Stomach (tissue), 9 donors: ENCODE data around the gene BBS1. TPM values are rescaled to one million over a fixed set of nuclear protein-coding genes. Genes with fewer than 3 reads are reported as not detected.

Source experiments
- DNase-seq, 2 donors: peaks; one replicate each; pipeline versions ENCODE4 v3.0.0 to v3.0.0-alpha.2; 2013 to 2019
- H3K27ac ChIP-seq, 5 donors: fragments of 200-600 bp in 4 of 5; sonication (generic) in 4 of 5; one replicate each; pipeline ENCODE4 v1.5.1; 2013 to 2019; ENCODE audit warnings: mild to moderate bottlenecking in 1 of 5, moderate library complexity in 1 of 5
- H3K27me3 ChIP-seq, 3 donors: fragments of 200-600 bp; sonication (generic); one replicate each; pipeline ENCODE4 v1.5.1; 2017 to 2019; ENCODE audit warnings: mixed run types in 1 of 3
- H3K36me3 ChIP-seq, 4 donors: fragments of 200-600 bp; sonication (generic); 1 replicate in 3 of 4; 2 replicates in 1 of 4; pipeline ENCODE4 v1.5.1; 2016 to 2019
- H3K4me1 ChIP-seq, 4 donors: fragments of 200-600 bp; sonication (generic); one replicate each; pipeline ENCODE4 v1.5.1; 2016 to 2019
- H3K4me3 ChIP-seq, 4 donors: fragments of 200-600 bp; sonication (generic) in 3 of 4; one replicate each; pipeline ENCODE4 v1.5.1; 2016 to 2019; ENCODE audit warnings: mild to moderate bottlenecking in 1 of 4
- H3K9me3 ChIP-seq, 4 donors: fragments of 200-600 bp; sonication (generic); one replicate each; pipeline ENCODE4 v1.5.1; 2016 to 2019
- CTCF ChIP-seq, 7 experiments: fragments of 450-650 bp in 4 of 7; fragments of 200-600 bp in 3 of 7; sonication (generic) in 3 of 7; IDR thresholded peaks; one replicate each; pipeline ENCODE4 v1.5.1; 2016 to 2019; ENCODE audit warnings: antibody characterized with exemption in 7 of 7, control low read depth in 2 of 7, mild to moderate bottlenecking in 1 of 7
- EP300 ChIP-seq: sonication (generic); formaldehyde crosslinking; IDR thresholded peaks from one replicate; pipeline ENCODE4 v1.6.1; 2017; ENCODE audit warnings: antibody characterized with exemption
- POLR2A ChIP-seq, 4 donors: fragments of 450-650 bp; IDR thresholded peaks; one replicate each; pipeline ENCODE4 v1.6.1; 2016; ENCODE audit warnings: antibody characterized with exemption in 4 of 4, control low read depth in 2 of 4, mild to moderate bottlenecking in 1 of 4, moderate library complexity in 1 of 4
- POLR2AphosphoS5 ChIP-seq, 3 donors: sonication (generic); formaldehyde crosslinking; IDR thresholded peaks; one replicate each; pipeline ENCODE4 v1.6.1; 2016; ENCODE audit warnings: antibody characterized with exemption in 3 of 3
- WGBS, 5 donors: extraction: QIAGEN DNeasy Blood & Tissue Kit in 3 of 5; methylation state at CpG; one replicate each; pipeline versions ENCODE4 v1.1.5 to v1.1.7; 2013 to 2018; 5-methylcytosine and 5-hydroxymethylcytosine counted together
- intact Hi-C: fragments of 100-400 bp; cut with DNase I; formaldehyde crosslinking; loops from one replicate; pipeline ENCODE4 v1.15.1; 2023; ENCODE audit warnings: low total_unique reads
- polyA plus RNA-seq, 3 donors: library from polyadenylated mRNA; stranded (reverse); fragments of 200-250 nt; gene quantifications; one replicate each; pipeline ENCODE4 v1.2.3, GENCODE V29; 2013
- total RNA-seq, 5 donors: library from RNA; depleted of rRNA; stranded (reverse); fragments of >200 nt; gene quantifications; one replicate each; pipeline versions ENCODE4 v1.1.0 to v1.2.3, GENCODE V29; 2014 to 2016
- donor health status: healthy with polysubstance abuse.
- donor health status: Bipolar disorder and iron deficiency.
- donor health status: healthy.

Gene BBS1
- total and polyA plus RNA-seq, 8 donors, result 12.3 to 138 (median 24.6) TPM

- no peaks in the 10 kb centered on the region for H3K27me3 ChIP-seq
- peaks cover 0 to 87% (median 81%) of the 10 kb centered on the region in 4 donors for H3K36me3 ChIP-seq
- no peaks in the 10 kb centered on the region for H3K9me3 ChIP-seq
- H3K4me1 ChIP-seq, result no peaks in the 10 kb centered on the region
- intact Hi-C loops, result no loop called here
- DNase-seq, result no peak
- whole genome bisulfite sequencing, 5 donors, result 84 to 91% (median 88%) methylated on average over 9 to 13 of the region's 13 CpGs
- no peak overlapping the region for H3K27ac ChIP-seq
- no peak overlapping the region for H3K4me3 ChIP-seq
- no peak for TF ChIP-seq POLR2A (IDR thresholded peaks at IDR 0.05)
- no peak for TF ChIP-seq EP300
- no peak for TF ChIP-seq CTCF (IDR thresholded peaks at IDR 0.05)
- TF ChIP-seq POLR2AphosphoS5 (IDR thresholded peaks at IDR 0.05), result no peak
Measured at GRCh38 chr11:66529655-66530054, 19.2 kb downstream of the BBS1 start.

GRCh38 chr11:66530927-66531709 lies 20.7 kb downstream of the BBS1 start:
- peaks cover 0 to 97% (median 91%) of the 10 kb centered on the region in 4 donors for H3K36me3 ChIP-seq
- intact Hi-C loops, result no loop called here
- no peaks in the 10 kb centered on the region for H3K27me3 ChIP-seq
- H3K27ac ChIP-seq, result no peak overlapping the region
- TF ChIP-seq EP300 (no peak), CTCF (IDR thresholded peaks at IDR 0.05) (no peak), POLR2A (IDR thresholded peaks at IDR 0.05) (no peak), POLR2AphosphoS5 (IDR thresholded peaks at IDR 0.05) (no peak)
- no peaks in the 10 kb centered on the region for H3K9me3 ChIP-seq
- no peak for DNase-seq
- no peak overlapping the region for H3K4me3 ChIP-seq
- 85 to 89% (median 88%) methylated on average over 4 to 10 of the region's 10 CpGs for WGBS, 5 donors
- H3K4me1 ChIP-seq, result no peaks in the 10 kb centered on the region

GRCh38 chr11:66531841-66532240 lies 21.4 kb downstream of the BBS1 start:
- TF ChIP-seq EP300 (no peak), CTCF (IDR thresholded peaks at IDR 0.05) (no peak), POLR2AphosphoS5 (IDR thresholded peaks at IDR 0.05) (no peak)
- Histone ChIP-seq H3K27ac (no peak overlapping the region), H3K9me3 (no peaks in the 10 kb centered on the region), H3K36me3 (peaks cover 0 to 97% (median 91%) of the 10 kb centered on the region in 4 donors), H3K4me1 (no peaks in the 10 kb centered on the region), H3K4me3 (no peak overlapping the region), H3K27me3 (no peaks in the 10 kb centered on the region)
- no peak for DNase-seq
- 93 to 99% (median 94%) methylated on average over 10 to 11 of the region's 11 CpGs for WGBS, 5 donors
- intact Hi-C loops, result no loop called here

GRCh38 chr11:66532784-66533183 lies 22.3 kb downstream of the BBS1 start:
- 74 to 87% (median 80%) methylated on average over 6 of the region's 6 CpGs for WGBS, 5 donors
- intact Hi-C loops, result no loop called here
- H3K4me3 ChIP-seq, result no peak overlapping the region
- TF ChIP-seq POLR2AphosphoS5 (IDR thresholded peaks at IDR 0.05) (no peak), CTCF (IDR thresholded peaks at IDR 0.05) (no peak), EP300 (no peak), POLR2A (IDR thresholded peaks at IDR 0.05) (no peak)
- H3K36me3 ChIP-seq, result peaks cover 5 to 93% (median 92%) of the 10 kb centered on the region in 4 donors
- no peaks in the 10 kb centered on the region for H3K4me1 ChIP-seq
- H3K9me3 ChIP-seq, result no peaks in the 10 kb centered on the region
- no peaks in the 10 kb centered on the region for H3K27me3 ChIP-seq
- H3K27ac ChIP-seq, result no peak overlapping the region
- no peak for DNase-seq
